ENCODE results near the gene ZNF775.

ZNF775 gene

GRCh38 chr7:150415161-150416153, 36.3 kb downstream of the ZNF775 start:
- no peak for DNase-seq

DNA sequence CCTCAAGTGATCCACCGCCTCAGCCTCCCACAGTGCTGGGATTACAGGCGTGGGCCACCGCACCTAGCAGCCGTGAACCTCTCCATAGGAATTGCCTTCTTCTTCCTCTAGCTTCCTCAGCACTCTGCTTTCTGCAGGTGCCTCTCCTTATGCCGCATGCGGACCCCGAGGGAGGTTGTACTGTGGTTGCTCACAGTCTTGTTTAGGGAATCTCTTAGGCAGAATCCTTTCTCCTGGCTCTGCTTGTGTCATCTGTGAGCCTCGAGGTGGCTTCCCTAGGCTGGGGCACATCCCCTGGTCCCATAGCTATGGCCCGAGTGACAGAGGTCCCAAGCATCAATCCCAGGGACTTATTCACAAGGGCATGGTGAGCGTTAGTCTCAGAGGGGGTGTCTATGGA, 38.1 kb downstream of the ZNF775 start:
- DNase-seq = no peak

DNA sequence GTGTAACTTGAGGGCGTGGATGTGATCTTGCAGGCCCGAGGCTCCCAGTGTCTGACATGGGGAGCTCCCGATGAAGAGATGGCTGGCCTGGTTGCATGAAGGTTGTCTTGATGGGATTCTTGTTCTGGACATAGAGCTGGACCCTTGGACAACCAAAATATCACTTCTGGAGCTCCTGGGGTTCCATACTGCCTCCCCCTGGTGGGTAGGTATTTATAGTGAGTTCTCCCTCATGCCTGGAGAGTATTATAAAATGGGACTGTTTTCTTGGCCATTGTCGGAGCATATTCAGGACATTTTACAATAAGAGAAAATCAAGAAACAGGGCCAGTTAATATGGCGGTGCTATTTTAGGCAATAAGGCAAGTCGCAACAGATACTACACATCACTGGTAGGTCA, 38.7 kb downstream of the ZNF775 start:
- DNase-seq = peak; percentile 14

DNA sequence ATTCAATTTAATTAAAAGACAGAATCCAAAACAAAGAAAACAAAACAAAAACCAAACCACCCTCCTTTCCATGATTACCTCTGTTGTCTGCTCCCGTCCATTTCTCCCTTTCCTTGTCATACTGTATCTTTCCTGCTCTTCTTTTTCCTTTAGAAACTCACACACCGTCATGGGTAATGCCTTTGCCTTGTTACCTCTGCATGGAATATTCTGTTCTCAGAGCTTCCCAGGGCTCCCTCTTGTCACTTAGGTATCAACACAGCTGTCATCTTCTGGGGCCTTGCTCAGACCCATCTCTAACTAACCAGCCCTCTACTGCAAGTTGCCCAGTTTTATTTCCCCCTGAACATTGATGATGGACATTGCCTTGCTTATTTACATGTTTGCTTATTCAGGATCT, 41.1 kb downstream of the ZNF775 start:
- no peak for DNase-seq

DNA sequence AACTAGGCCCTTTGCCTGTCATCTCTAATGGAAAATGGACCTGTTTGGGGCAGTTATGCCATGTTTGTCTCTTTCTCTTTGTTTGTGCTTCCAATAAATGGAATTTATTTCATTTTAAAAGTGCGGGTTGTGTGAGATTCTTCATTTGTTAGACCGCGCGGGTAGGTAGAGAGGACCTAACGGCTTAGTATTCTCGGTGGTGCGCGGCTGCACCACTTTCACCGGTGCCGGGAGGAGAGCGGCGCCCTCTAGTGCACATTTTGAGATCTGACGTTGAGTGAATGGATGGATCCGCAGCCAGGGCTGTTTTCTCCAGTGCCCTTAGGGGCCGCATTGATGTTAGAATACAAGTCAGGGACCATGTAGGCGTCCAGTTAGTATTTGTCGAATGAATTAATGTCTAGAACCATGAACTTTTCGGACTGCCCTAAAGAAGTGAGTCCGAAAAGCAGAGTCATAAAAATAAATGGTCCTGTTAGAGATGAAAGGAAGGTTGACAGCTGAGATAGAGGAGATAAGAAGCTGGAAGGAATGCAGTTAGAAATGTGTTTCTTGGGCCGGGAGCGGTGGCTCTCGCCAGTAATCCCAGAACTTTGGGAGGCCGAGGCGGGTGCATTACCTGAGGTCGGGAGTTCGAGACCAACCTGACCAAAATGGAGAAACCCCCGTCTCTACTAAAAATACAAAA, 42.0 kb downstream of the ZNF775 start:
- peak; percentile 89 for DNase-seq

DNA sequence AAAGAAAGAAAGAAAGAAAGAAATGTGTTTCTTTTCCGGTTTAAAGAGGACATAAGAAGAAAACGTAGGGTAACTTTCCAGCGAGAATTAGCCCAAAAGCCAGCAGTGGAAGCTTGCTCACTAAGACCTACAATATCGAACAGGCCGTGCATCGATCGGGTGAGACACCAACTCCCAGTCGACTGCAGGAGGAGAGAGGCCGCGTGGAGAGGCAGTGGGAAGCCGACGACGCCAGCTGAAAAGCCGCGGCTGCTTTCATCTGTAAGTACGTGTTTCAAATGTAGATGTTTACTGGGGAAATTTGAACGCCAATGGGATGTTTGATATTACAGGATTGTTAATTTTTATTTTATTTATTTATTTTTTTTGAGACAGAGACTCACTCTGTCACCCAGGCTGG, 42.7 kb downstream of the ZNF775 start:
- DNase-seq = no peak

- DNase-seq = no peak
Observed at GRCh38 chr7:150425670-150426069, 46.5 kb downstream of the ZNF775 start.

DNA sequence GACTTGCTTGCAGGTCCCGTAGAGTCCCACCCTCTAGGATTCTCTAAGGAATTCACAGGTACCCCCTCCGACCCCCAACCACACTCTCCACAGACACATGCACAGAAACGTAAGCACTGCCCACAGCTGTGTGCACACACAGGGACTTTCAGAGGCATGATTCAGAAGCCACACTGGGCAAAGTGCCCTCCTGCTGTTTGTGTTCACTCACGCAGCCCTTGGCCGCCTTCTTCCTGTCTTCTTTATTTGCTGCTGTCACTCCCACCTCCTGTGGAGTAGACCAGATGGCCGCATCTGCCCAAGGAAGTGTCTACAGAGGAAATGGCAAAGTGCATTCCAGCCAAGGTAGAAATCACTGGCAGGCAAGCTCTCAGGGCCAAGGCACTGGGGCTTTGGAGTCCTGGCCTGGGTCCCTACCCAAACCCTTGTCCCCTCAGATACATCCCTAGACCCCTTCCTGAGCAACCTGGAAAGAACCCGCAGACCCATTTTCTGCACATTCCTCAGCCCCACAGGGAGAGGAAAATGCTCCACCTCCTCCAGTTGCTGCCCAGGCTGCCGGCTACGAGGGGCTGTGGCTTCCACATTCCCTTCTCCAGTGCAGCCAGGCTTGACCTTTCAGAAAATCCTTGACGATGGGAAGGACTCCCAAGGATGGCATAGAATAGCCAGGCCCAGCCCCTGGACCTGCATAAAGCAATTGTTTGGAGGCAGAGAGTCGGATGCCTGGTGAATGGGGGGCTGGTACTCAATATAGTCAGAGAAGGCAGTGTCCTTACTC, 49.7 kb downstream of the ZNF775 start:
- no peak for DNase-seq

DNA sequence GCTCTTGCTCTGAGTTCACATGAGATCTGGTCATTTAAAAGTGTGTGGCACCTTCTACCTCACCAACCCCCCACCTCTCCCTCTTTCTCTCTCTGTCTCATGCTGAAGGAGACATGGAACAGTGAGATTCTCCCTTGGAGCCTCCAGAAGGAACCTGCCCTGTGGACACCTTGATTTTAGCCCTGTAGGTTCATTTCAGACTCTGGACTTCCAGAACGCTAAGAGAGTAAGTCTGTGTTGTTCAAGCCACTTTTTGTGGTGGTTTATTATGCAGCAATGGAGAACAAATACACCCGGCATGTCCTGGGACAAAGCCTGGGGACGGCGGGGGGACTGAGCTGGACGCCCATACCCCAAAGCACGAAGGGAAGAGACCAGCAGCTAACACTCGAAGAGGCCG, 50.6 kb downstream of the ZNF775 start:
- no peak for DNase-seq

GRCh38 chr7:150430465-150431085, 51.4 kb downstream of the ZNF775 start:
- DNase-seq = no peak

DNA sequence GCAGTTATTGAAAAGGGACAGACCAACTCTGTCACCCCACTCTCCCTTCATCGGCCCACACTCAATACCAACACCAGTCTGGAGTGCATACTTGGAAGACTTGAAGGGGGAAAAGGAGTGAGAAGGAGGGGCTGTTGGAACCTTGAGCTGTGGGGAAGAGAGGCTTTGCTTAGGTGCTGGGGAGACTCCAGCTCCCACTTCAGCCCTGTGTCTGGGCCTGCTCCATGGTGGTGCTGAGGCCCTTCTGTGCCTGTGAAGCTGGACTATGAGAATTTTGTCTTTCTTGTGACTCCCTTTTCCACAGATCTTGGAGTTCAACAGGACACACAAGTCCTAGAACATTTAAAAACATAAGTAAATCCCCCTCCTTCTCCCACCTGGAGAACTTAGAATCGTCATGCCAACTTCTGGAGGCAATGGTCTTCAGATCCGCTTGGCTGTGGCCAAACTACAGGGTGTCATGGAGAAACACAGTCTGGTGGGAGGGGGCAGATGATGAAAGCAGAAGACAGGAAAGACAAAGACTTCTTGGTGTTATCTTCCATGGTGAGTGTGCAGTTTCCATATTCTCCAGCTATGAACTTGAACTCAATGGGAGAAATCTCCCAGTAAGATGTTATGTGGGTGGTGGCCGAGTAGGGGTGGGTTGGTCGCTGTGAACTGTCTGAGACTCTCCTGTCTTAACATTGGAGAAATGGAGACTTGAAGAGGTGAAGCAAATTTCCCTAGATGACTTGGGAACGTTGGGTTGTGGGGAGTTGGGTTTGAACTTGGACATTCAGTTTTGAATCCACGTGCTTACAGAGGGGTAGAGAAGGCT, 52.9 kb downstream of the ZNF775 start:
- peak; percentile 1 for DNase-seq

- peak; percentile 62 for DNase-seq
Observed at GRCh38 chr7:150432915-150433892, 54.1 kb downstream of the ZNF775 start.

DNA sequence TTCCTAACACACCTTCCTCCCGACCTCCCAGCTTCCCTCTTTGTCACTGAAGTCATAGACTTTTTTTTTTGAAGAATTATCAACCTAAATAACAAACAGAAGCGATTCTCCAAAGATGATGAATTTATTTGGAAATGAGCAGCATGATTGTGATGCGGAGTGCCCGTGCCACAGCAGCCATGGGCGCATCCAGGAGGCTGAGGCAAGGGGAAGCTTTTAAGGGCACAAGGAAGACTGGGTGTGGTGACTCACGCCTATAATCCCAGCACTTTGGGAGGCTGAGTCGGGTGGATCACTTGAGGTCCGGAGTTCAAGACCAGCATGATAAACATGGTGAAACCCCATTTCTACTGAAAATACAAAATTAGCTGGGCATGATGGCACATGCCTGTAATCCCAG, 55.1 kb downstream of the ZNF775 start:
- DNase-seq = no peak

GRCh38 chr7:150435047-150435389, 55.9 kb downstream of the ZNF775 start:
- DNase-seq = no peak

DNA sequence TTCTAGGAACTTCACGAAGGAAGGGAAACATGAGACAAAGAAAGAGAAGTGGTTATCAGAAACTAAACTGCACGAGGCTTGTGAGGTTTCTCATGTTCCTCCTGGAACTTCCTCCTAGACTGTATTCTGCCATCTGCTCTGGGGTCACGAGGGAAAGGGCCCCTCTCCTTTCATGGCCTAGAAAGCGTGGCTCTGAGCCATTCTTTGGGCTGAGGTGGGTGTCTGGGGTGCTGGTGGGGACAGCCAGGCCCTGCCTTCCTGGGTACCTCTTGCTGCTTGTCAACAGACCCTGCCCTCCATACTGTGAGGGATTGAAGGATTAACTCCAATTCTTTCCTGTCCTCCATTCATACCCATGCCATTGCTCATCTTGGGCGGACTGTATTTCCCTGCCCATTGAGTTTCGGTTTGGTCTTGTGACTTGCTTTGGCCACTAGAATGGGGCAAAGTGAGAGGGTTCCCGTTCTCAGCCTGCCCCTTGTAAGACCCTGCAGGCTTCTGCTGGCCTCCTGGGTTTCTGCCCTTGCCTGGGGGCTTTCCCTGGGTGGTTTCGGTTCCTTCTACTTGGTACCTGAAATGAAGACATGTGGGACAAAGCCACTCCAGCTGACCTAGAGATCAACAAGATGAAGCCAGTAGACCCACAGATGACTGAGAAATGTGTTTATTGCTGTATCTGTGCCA, 56.4 kb downstream of the ZNF775 start:
- peak; percentile 22 for DNase-seq

GRCh38 chr7:150439967-150440366, 60.8 kb downstream of the ZNF775 start:
- DNase-seq = peak; percentile 17

DNA sequence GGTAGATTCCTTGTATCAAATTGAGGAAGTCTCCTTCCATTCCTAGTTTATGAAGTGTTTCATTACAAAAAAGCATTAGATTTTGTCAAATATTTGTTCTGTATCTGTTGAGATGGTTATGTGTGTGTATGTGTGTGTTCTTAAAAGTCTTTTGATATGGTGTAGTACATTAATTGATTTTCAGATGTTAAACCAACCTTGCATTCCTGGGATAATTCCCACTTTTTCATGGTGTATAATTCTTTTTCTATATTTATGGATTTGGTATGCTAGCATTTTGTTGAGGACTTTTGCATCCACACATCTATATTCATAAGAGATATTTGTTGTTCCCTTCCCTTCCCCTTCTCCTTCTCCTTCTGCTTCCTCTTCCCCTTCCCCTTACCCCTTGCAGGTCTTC, 62.4 kb downstream of the ZNF775 start:
- DNase-seq = no peak

DNA sequence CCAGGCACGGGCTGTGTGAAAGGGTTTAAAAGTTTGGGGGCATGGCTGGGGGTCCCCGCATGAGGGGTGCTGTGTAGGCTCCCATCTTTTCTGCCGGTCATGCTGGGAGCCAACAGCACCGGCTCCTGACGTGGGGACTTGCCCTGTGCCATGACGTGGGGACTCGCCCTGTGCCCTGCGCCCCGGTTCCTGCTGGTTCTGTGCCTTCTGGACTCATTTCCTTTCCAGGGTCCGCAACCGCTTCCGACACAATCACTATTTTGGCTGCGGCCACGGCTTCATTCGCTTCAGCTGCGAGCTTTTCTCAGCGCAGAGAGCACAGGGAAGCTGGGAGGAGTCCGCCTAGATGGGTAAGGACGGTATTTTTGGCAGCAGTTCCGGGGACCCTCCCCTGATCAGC, 63.7 kb downstream of the ZNF775 start:
- no peak for DNase-seq

- no peak for DNase-seq
Observed at GRCh38 chr7:150443793-150444540, 64.8 kb downstream of the ZNF775 start.

Measured in OCI-M1 (cell line).